ENCODE measurements around the gene MGMT. TPM values are rescaled to one million over a fixed set of nuclear protein-coding genes. Genes with fewer than 3 reads are reported as not detected.

MGMT gene
- total and polyA plus RNA-seq, 9 of the 15 experiments (the other 6 are each of a cell fraction or from before 2014, with no cell fraction given) = 0.03 to 0.29 (median 0.11) TPM; not detected in 4

DNA sequence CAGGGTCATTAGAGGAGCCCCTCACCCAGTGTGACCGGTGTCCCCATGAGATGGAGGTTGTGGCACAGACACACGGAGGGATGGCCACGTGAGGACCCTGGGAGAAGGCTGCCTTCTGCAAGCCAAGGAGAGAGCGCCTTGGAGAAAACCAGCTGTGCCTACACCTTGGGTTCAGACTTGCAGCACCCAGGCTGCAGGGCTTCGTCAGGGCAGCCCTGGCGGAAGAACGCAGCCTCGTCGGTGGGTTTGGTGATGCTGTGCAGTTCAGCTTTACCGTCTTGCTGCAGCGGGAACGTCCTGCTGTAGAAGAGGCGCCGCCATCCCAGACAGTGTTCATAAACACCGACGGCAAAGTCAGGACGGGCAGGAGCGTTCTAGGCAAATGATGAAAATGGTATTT lies 89.3 kb downstream of the MGMT start:
- no peaks in the 10 kb centered on the region for H3K9me3 ChIP-seq (replicated peaks; ENCODE audit: control insufficient read depth, insufficient read depth, low read depth, low read length)
- intact Hi-C loops (cut with micrococcal nuclease) (no loop called here), in situ Hi-C loops (cut with MboI) (no loop called here)
- H2AFZ ChIP-seq (ENCODE audit: low read depth, low read length) = no peak overlapping the region
- ChIA-PET CTCF (ENCODE audit: low intra/inter-chr PET ratio) (no interaction called here), POLR2A (no interaction called here)
- BruUV-seq (replicated peaks) = no TSS peak
- no peak overlapping the region for H3K27ac ChIP-seq (ENCODE audit: extremely low read depth, low read depth, low read length)
- no peak for FAIRE-seq
- H3K4me3 ChIP-seq = no peak overlapping the region
- no peak overlapping the region for H3K9ac ChIP-seq (ENCODE audit: insufficient read depth in 1 of 2, low read depth in 2 of 2, low read length in 2 of 2)
- H3K79me2 ChIP-seq (ENCODE audit: control insufficient read depth, insufficient read depth, low read length) = no peaks in the 10 kb centered on the region
- DNase-seq (ENCODE audit: extremely low read depth in 1 of 4, low spot score in 3 of 4) = no peak
- no peak overlapping the region for H3K4me2 ChIP-seq (ENCODE audit: insufficient read depth, low read length)
- H3K4me1 ChIP-seq (replicated peaks in 1 of 2; ENCODE audit: control insufficient read depth in 2 of 2, insufficient read depth in 2 of 2, low read length in 2 of 2) = no peaks in the 10 kb centered on the region
- TF ChIP-seq, protein P1, sequence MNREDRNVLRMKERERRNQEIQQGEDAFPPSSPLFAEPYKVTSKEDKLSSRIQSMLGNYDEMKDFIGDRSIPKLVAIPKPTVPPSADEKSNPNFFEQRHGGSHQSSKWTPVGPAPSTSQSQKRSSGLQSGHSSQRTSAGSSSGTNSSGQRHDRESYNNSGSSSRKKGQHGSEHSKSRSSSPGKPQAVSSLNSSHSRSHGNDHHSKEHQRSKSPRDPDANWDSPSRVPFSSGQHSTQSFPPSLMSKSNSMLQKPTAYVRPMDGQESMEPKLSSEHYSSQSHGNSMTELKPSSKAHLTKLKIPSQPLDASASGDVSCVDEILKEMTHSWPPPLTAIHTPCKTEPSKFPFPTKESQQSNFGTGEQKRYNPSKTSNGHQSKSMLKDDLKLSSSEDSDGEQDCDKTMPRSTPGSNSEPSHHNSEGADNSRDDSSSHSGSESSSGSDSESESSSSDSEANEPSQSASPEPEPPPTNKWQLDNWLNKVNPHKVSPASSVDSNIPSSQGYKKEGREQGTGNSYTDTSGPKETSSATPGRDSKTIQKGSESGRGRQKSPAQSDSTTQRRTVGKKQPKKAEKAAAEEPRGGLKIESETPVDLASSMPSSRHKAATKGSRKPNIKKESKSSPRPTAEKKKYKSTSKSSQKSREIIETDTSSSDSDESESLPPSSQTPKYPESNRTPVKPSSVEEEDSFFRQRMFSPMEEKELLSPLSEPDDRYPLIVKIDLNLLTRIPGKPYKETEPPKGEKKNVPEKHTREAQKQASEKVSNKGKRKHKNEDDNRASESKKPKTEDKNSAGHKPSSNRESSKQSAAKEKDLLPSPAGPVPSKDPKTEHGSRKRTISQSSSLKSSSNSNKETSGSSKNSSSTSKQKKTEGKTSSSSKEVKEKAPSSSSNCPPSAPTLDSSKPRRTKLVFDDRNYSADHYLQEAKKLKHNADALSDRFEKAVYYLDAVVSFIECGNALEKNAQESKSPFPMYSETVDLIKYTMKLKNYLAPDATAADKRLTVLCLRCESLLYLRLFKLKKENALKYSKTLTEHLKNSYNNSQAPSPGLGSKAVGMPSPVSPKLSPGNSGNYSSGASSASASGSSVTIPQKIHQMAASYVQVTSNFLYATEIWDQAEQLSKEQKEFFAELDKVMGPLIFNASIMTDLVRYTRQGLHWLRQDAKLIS (CRISPR knock-in tag; IDR thresholded peaks at IDR 0.05) = no peak
- no peak for TF ChIP-seq NFRKB (IDR thresholded peaks at IDR 0.05; ENCODE audit: low read depth)
- no peak for TF ChIP-seq ZKSCAN1 (IDR thresholded peaks at IDR 0.05; ENCODE audit: low read depth, low read length)
- TF ChIP-seq PHB (CRISPR knock-in tag; IDR thresholded peaks at IDR 0.05) = no peak
- peaks cover 0 to 54% of the 10 kb centered on the region in 2 experiments; a peak in 2 of 5 replicates for H3K27me3 ChIP-seq (ENCODE audit: control insufficient read depth in 2 of 2, insufficient read depth in 2 of 2, low read length in 2 of 2)
- no peak for ATAC-seq
- no peaks in the 10 kb centered on the region for H3K36me3 ChIP-seq (ENCODE audit: control insufficient read depth, insufficient read depth, low read length)
- H4K20me1 ChIP-seq (replicated peaks; ENCODE audit: control insufficient read depth, insufficient read depth, low read length) = no peaks in the 10 kb centered on the region
- no peaks in the 10 kb centered on the region for H3K9me1 ChIP-seq (ENCODE audit: control insufficient read depth, insufficient read depth, low read length)
- 1% methylated on average over 15 of the region's 18 CpGs for WGBS (ENCODE audit: insufficient coverage, low coverage, missing lambda C conversion rate)

Data from K562 (cell line).